Activated CD8-positive, alpha-beta memory T cell treated with anti-CD3 and anti-CD28 coated beads for 1 hour (primary cell): ENCODE data around the gene RNF44.
"Not testable (repeated sequence)": the region's sequence is repeated elsewhere in the genome, so short reads cannot be mapped to it uniquely, and the experiment has no call there.

Experiments used
- DNase-seq, 2 donors: peaks; one replicate each; pipeline ENCODE4 v3.0.0-alpha.2; 2020; ENCODE audit warnings: low read depth in 1 of 2; ENCODE audit errors: extremely low read depth in 1 of 2

Gene RNF44

DNA sequence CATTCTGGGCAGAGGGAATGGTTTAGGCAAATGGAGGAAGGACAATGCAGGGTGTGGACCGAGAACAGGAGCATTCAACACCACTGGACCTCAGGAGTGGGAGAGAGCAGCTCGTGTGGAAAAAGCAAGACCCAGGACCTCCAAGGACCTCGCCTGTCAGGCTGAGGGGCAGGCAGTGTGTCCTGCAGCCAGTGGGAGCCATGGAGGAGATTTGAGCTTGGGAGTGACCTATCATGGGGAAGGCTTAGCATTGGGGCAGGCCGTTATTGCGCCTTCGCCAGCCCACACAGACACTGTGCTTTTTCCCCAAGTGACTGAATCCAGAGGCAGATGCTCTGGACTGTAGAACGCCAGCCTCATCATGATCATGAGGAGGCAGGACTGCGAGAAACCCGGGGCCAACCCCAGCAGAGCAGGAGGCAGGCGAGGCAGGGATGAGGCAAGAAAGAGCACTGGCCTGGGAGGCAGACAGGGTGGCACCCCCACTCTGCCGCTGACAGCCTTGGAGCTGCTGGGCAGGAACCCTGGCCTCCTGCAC, 15.2 kb upstream of the RNF44 start:
- no peak for DNase-seq

DNA sequence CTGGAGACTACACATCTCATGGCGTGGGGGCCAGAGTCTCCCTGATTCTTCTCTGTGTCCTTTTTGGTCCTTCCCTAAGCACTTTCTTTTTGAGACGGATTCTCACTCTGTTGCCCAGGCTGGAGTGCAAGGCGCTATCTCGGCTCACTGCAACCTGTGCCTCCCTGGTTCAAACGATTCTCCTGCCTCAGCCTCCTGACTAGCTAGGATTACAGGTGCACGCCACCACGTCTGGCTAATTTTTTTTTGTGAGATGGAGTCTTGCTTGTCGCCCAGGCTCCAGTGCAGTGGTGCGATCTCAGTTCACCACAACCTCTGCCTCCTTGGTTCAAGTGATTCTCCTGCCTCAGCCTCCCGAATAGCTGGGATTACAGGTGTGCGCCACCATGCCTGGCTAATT, 13.7 kb upstream of the RNF44 start:
- DNase-seq = not testable (repeated sequence)

DNA sequence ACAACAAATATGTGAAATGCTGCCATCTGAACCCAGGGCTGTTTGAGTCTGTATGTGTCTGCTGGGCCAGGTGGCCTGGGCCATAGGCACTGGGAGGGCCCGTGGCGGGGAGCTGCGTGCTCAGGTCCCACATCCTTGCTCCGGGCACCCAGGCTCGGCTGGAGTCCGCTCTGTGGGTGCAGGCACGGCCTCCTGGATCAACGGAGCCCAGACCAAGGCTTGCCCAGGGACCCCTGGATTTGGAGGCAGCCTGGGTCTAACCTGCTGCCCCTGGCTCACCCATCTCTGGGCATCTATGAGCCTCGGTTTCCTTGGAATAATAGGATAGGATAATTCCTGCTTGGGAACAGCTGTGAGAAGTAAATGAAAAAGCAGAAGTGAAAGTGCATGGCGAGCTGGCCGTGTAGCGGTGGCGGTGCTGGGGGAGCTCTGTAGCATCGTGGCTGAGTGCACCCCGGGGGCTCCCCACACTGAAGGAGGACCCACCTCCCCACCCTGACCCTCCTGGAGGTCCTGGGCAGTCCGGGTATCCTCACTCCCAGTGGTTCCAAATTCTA, 13.2 kb upstream of the RNF44 start:
- DNase-seq = no peak

DNA sequence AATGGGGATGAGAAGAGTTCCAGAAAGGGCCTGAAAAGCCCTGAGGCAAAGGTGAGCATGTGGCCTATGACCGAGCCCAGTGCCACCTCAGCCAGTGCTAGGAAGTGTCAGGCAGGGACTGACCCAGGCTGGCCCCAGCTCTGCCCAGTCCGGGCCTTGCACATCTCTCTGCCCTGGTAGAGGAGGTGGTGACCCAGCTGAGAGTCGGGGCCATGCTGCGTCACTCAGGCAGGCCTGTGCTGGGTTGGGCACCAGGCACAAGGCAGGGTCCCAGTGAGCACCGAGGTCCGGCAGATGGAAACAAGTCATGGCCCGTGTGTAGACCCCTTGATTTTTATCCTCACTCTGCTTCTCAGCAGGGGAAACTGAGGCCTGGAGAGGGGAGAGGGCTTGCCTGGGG, 12.7 kb upstream of the RNF44 start:
- DNase-seq = no peak

DNA sequence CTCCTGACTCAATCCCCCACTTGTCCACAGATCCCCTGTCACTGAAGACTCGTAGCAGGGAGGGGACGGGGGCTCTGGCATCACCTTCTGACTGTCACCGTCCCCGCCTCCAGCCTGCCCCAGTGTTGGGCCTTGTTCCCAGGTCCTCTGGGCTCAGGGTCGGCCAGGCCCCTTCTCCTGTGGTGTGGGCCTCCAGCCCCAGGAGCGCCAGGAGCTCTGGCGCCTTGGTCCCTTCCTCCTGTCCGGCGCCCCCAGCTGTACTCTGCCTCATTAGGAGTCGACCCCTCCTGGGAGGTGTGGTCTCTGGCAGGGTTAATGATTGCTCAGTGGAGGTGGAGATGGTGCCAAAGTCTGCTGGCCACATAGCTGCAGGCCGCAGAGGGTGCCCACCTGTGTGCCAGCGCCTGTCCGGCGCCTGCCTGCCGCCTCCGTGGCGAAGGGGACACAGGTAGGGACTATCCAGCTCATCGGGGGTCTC, 11.8 kb upstream of the RNF44 start, which contains the start of gene CDHR2:
Gene CDHR2 (plus strand): TSS at position 376 of the 478 bp plus-strand sequence. CDS start 16,011 bp downstream, outside the sequence.
- no peak for DNase-seq

DNA sequence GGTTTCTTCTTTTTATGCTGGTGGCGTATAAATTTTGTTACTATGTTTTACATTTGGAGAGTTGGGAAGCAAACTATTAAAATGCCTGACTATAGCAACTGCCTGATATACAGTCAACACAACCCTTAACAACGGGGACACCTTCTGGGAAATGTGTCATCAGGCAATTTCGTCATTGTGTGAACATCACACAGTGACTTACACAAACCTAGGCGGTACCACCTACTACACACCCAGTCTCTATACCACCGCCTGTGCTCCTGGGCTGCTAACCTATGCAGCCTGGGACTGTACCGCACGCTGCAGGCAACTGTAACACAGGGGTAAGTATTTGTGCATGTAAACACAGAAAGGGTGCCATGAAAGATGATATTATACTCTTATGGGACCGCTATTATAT, 10.6 kb upstream of the RNF44 start:
- DNase-seq = no peak

DNA sequence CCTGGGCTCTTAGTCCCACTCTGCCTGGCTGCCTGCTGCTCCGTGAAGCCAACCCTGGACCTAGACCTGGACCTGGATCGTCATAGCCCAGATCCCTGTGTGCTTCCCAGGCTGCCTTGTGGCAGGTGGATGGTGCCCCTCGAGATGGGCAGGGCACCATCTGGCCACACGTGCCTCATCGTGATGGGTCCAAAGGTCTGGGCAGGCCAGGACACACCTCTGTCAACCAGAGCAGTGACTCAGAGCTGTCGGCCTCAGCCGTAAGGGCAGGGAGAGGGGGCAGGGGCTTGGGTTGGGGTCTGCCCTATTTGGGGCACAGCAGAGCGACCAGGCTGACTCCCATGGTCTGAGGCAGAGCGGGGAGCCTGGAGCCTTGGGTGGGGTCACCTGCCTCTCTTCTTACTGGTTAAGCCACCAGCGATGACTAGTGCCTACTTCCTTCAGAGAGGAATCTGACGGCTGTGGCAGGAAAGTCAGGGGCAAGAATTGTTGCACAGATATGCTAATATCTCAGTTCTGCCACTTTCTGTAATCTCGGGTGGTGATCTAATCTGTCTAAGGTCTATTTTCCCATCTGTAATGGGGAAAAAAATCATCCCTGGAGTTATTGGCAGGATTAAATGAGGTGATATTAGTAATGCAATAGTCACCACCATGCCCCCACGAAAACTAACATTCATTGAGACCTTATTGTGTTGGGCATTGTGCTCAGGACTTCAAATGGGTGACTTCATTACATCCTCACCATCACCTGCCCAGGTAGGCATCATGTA, 8.7 kb upstream of the RNF44 start:
- no peak for DNase-seq

DNA sequence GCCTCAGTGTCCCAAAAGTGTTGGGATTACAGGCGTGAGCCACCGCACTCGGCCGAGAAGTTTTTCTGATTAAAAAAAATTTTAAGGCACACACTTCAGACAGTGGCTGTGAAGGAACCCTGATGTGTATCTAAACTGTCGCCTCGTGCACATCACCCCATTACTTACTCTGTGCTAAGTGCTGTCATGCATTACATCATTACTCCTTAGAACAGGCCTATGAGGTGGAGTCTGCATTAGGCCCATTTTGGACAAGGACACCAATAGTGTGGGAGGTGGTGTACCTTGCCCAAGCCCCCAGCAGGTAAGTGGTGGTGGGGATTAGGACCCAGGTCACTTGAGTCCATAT, 8.2 kb upstream of the RNF44 start:
- DNase-seq = no peak

DNA sequence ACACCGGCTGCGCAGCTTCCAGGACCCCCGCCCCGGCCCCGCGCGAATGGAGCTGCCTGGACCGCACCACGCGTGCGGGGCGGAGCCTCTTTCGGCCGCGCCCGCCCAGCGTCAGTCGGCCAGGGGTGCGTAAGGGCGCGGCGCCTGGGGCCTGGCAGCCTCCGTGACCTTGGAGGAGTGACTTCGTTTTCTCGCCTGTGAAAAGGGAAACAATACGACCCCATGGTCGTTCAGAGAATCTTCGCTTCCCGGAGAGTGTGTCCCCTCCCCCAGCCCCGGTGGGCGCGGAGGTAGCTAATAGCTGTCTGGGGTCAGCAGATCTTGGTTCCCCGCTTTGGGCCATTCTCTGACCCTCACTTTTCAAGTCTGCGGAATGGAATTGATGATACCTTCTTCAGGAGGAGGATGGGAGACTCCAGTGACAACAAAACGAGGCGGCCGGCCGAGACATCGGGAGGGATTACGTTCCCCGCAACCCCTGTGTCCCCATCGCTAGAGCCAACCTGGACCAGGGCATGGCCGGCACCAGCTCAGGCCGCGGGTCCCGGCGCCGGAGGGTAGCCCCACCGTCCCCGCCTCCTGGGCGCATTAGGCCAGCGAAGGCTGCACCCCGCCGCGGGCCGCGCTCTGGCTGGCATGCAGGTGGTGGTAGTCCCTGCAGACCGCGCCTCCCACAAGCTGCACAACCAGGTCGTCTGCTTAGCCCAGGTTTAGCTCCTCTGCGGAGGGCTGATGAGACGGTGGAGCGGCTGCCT, 6.4 kb upstream of the RNF44 start:
- DNase-seq = peak in 1 of 2 donors; percentile 52

- no peak for DNase-seq
Measured at GRCh38 chr5:176542596-176543427, 5.6 kb upstream of the RNF44 start.

GRCh38 chr5:176542135-176542595, 5.0 kb upstream of the RNF44 start:
- DNase-seq = peak in 1 of 2 donors; percentile 40

DNA sequence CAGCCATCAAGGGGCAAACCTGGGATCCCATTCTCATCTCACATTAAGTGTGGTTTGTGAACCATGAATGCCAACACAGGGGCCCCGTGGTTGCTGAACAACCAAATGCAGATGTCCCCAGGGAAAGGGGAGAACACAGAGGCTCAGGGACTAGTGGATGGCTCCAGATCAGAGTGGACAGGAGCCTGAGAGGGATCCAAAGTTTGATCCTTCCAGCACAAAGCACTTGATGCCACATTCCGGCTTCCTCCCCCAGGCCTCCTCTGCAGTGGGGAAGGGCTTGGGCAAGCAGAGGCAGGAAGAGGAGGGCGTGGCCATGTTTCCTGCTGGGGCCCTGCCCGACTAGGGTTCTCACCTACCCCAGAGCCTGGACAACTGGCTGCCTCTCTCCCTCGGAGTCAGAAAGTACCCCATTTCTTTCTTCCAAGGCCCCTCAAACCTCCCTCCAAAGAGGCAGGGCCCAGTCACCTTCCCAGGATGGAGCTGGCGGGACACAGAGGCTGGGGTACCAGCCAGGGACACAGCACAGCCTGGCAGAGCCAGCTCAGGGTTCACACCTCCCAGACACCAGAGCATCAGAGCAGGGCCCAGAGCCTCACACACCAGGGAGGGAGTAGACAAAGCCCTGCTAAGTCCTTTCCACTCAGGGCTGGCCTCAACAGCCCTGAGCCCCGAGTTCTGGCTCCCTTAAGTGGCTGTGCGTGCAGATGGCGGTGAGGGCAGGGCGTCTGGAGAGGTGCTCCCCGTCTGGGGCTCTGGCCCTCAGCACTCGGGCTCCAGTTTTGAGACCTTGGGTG, 4.3 kb upstream of the RNF44 start:
- DNase-seq = peak in 1 of 2 donors; percentile 49

GRCh38 chr5:176540956-176541337, 3.7 kb upstream of the RNF44 start:
- DNase-seq = no peak

DNA sequence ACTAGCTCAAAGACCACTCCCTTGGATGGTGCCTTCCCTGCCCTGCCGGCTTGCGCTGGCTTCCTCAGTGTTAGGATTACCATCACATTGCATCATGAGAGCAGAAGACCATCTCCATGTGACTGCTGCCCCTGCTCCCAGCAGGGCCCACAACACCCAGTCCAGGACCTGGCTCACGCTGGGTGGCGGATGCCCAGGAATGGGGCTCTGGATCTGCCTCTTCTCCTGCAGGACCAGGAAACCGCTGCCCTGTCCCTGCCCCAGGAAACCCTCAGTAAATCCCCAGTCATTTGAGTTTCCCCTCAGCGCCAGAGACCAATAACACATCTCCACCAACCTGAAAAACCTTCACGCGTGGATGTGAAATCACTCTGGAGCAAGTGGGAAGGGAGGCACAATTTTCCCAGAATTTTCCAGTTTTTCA, 3.3 kb upstream of the RNF44 start:
- no peak for DNase-seq

- DNase-seq = no peak
Measured at GRCh38 chr5:176538989-176539384, 1.8 kb upstream of the RNF44 start.

DNA sequence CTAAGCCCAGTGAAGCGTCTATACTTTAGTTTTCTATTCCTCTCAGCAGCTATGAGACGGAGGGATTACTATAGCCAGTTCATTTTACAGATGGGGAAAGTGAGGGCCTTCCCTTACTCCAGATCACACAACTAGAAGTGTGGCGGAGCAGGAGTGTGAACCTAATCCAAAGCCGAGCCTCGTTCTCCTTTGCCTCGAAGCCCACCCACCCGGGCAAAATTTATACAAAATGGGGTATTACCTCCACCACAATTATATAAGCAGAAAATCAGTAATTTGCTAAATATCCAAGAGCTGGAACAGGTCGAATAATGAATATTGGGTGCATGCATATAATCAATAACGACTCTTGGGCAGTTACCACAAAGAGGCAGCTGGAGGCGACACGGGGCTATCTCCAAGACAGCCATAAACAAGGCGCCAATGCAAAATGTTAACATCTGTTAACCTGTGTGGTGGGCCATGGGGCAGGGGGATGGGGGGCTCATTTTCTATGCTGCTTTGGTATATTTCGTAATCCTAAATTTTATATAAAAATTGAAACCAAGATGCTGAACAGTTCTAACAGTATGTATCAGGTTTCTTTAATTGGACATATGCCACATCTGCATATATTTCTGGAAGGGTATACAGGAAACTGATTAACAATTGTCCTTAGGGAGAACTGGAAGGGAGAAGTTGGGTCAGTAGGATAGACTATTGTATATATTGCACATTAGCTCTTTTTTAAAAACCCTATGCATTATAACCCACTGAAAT, 1.2 kb upstream of the RNF44 start:
- no peak for DNase-seq

- DNase-seq = peak; percentile 93
Measured at GRCh38 chr5:176537554-176538229, 490 bp upstream of the RNF44 start.

- DNase-seq = peak in 1 of 2 donors; percentile 73
Measured at GRCh38 chr5:176536132-176536901, 885 bp downstream of the RNF44 start.
